Measurements from ENCODE around the gene HSP90AA1. TPM values are rescaled to one million over a fixed set of nuclear protein-coding genes. Genes with fewer than 3 reads are reported as not detected.
A peak's percentile ranks its signal among the peaks of the same experiment; 100 is the strongest.

HSP90AA1 gene
- total and polyA plus RNA-seq, 10 donors = 98.3 to 395 (median 209) TPM

- 84 to 94% (median 85%) methylated on average over 4 of the region's 4 CpGs for WGBS, 5 donors
- DNase-seq = peak; percentile 23
Observed at GRCh38 chr14:102105369-102105768, 18.5 kb upstream of the HSP90AA1 start.

GRCh38 chr14:102103062-102103695, 16.3 kb upstream of the HSP90AA1 start:
- Histone ChIP-seq H3K27ac (no peak overlapping the region), H3K36me3 (no peaks in the 10 kb centered on the region), H3K9me3 (no peaks in the 10 kb centered on the region), H3K4me1 (peaks cover 0 to 19% (median 8%) of the 10 kb centered on the region in 6 donors), H3K27me3 (replicated peaks in 1 of 7) (no peaks in the 10 kb centered on the region), H3K4me3 (no peak overlapping the region)
- 73 to 79% (median 78%) methylated on average over 10 of the region's 10 CpGs for WGBS, 5 donors
- intact Hi-C loops (cut with DNase I; ENCODE audit: low total_unique reads) = no loop called here
- no peak for TF ChIP-seq POLR2AphosphoS5 (IDR thresholded peaks at IDR 0.05)
- TF ChIP-seq CTCF (IDR thresholded peaks at IDR 0.05 in 8 of 11, conservative IDR thresholded peaks at IDR 0.05 in 3 of 11) = no peak
- no peak for TF ChIP-seq POLR2A (IDR thresholded peaks at IDR 0.05)
- DNase-seq = no peak

More at GRCh38 chr14:102105369-102105768, 18.5 kb upstream of the HSP90AA1 start:
- H3K27ac ChIP-seq = no peak overlapping the region
- peaks cover 0 to 19% (median 8%) of the 10 kb centered on the region in 6 donors for H3K4me1 ChIP-seq
- TF ChIP-seq CTCF (IDR thresholded peaks at IDR 0.05 in 8 of 11, conservative IDR thresholded peaks at IDR 0.05 in 3 of 11) = no peak
- TF ChIP-seq POLR2AphosphoS5 (IDR thresholded peaks at IDR 0.05) = no peak
- TF ChIP-seq POLR2A (IDR thresholded peaks at IDR 0.05) = no peak
- no peaks in the 10 kb centered on the region for H3K27me3 ChIP-seq (replicated peaks in 1 of 7)
- intact Hi-C loops (cut with DNase I; ENCODE audit: low total_unique reads) = no loop called here
- no peak overlapping the region for H3K4me3 ChIP-seq
- H3K36me3 ChIP-seq = no peaks in the 10 kb centered on the region
- peaks cover 0 to 7% (median 0%) of the 10 kb centered on the region in 8 donors for H3K9me3 ChIP-seq

GRCh38 chr14:102097441-102098135, 10.7 kb upstream of the HSP90AA1 start:
- TF ChIP-seq CTCF (IDR thresholded peaks at IDR 0.05 in 8 of 11, conservative IDR thresholded peaks at IDR 0.05 in 3 of 11) = no peak
- no peak for TF ChIP-seq POLR2A (IDR thresholded peaks at IDR 0.05)
- no peak for TF ChIP-seq POLR2AphosphoS5 (IDR thresholded peaks at IDR 0.05)
- Histone ChIP-seq H3K9me3 (no peaks in the 10 kb centered on the region), H3K4me1 (peaks cover 0 to 8% (median 6%) of the 10 kb centered on the region in 6 donors), H3K27me3 (replicated peaks in 1 of 7) (no peaks in the 10 kb centered on the region), H3K36me3 (no peaks in the 10 kb centered on the region), H3K4me3 (no peak overlapping the region), H3K27ac (no peak overlapping the region)
- peak; percentile 42 for DNase-seq
- WGBS, 5 donors = 54 to 80% (median 77%) methylated on average over 7 of the region's 7 CpGs
- intact Hi-C loops (cut with DNase I; ENCODE audit: low total_unique reads) = loop anchor here (10.0 kb wide), 1 partner anchor 217 kb away; the partner anchor contains the start of gene ZNF839

- no peak overlapping the region for H3K4me3 ChIP-seq
- H3K9me3 ChIP-seq = no peaks in the 10 kb centered on the region
- no peak overlapping the region for H3K27ac ChIP-seq
- no peaks in the 10 kb centered on the region for H3K36me3 ChIP-seq
- H3K27me3 ChIP-seq (replicated peaks in 1 of 7) = no peaks in the 10 kb centered on the region
- WGBS, 5 donors = 36 to 50% (median 38%) methylated on average over 9 to 12 of the region's 12 CpGs
- peak; percentile 90 for DNase-seq
- peaks cover 0 to 8% (median 6%) of the 10 kb centered on the region in 6 donors for H3K4me1 ChIP-seq
- TF ChIP-seq POLR2AphosphoS5 (IDR thresholded peaks at IDR 0.05) (peak in 1 of 3 donors; percentile 32), POLR2A (IDR thresholded peaks at IDR 0.05) (no peak), CTCF (IDR thresholded peaks at IDR 0.05 in 8 of 11, conservative IDR thresholded peaks at IDR 0.05 in 3 of 11) (peak; percentile 57 to 84 (median 80))
- intact Hi-C loops (cut with DNase I; ENCODE audit: low total_unique reads) = loop anchor here (10.0 kb wide), 1 partner anchor 218 kb away; the partner anchor contains the start of gene ZNF839
Observed at GRCh38 chr14:102096569-102097188, 9.8 kb upstream of the HSP90AA1 start.

All from spleen (tissue), 11 donors.